DND-41 (cell line): ENCODE results near the gene COX7A2L.
"Not testable (repeated sequence)": the region's sequence is repeated elsewhere in the genome, so short reads cannot be mapped to it uniquely, and the experiment has no call there.

Source experiments
- ATAC-seq: fragments of 200-7000 bp; cut with Tn5 transposase; 3 replicates; pipeline ENCODE4 v1.9.1; 2021; ENCODE audit warnings: low read depth; ENCODE audit not compliant: insufficient read depth
- DNase-seq: peaks from one replicate; pipeline ENCODE4 v3.0.0-alpha.2; 2020
- H2AFZ ChIP-seq: 2 replicates; pipeline ENCODE4 v1.6.0; 2012; ENCODE audit warnings: low read depth, low read length
- H3K27ac ChIP-seq: 2 replicates; pipeline ENCODE4 v1.5.1; 2012; ENCODE audit warnings: low read length, inconsistent platforms
- H3K27me3 ChIP-seq: fragments of 200-600 bp; sonication (generic); 2 replicates; pipeline ENCODE4 v1.6.0; 2012; ENCODE audit warnings: low read length, mild to moderate bottlenecking, inconsistent platforms; ENCODE audit not compliant: insufficient read depth, poor library complexity
- H3K36me3 ChIP-seq: 2 replicates; pipeline ENCODE4 v1.5.1; 2012; ENCODE audit warnings: low read length, inconsistent platforms; ENCODE audit not compliant: insufficient read depth
- H3K4me1 ChIP-seq: 2 replicates; pipeline ENCODE4 v1.5.1; 2012; ENCODE audit warnings: mild to moderate bottlenecking, low read length; ENCODE audit not compliant: insufficient read depth
- H3K4me2 ChIP-seq: 2 replicates; pipeline ENCODE4 v1.6.0; 2012; ENCODE audit warnings: mild to moderate bottlenecking, moderate library complexity, low read length, inconsistent platforms; ENCODE audit not compliant: insufficient read depth
- H3K4me3 ChIP-seq, 2 experiments: fragments of 200-600 bp in 1 of 2; shearing (Covaris generic) in 1 of 2; 2 replicates each; pipeline ENCODE4 v1.5.1; 2012 to 2016; ENCODE audit warnings: inconsistent platforms in 2 of 2, low read length in 2 of 2, mild to moderate bottlenecking in 2 of 2, low read depth in 1 of 2, moderate library complexity in 1 of 2
- H3K79me2 ChIP-seq: 2 replicates; pipeline ENCODE4 v1.6.0; 2012; ENCODE audit warnings: low read length, inconsistent platforms; ENCODE audit not compliant: insufficient read depth
- H3K9ac ChIP-seq: 2 replicates; pipeline ENCODE4 v1.6.0; 2012; ENCODE audit warnings: low read depth, mild to moderate bottlenecking, inconsistent platforms, low read length, moderate library complexity
- H3K9me3 ChIP-seq: 2 replicates; pipeline ENCODE4 v1.5.1; 2012; ENCODE audit warnings: low read length, moderate library complexity, mild to moderate bottlenecking, inconsistent platforms; ENCODE audit not compliant: insufficient read depth, severe bottlenecking
- H4K20me1 ChIP-seq: 2 replicates; pipeline ENCODE4 v1.6.0; 2012; ENCODE audit warnings: low read length; ENCODE audit not compliant: insufficient read depth
- CTCF ChIP-seq: IDR thresholded peaks from 2 replicates; pipeline ENCODE4 v1.5.1; 2012; ENCODE audit warnings: borderline replicate concordance, low read length, moderate library complexity, mild to moderate bottlenecking; ENCODE audit not compliant: poor library complexity, severe bottlenecking; ENCODE audit errors: extremely low read depth
- EZH2 ChIP-seq: IDR thresholded peaks from 3 replicates; pipeline ENCODE4 v1.6.1; 2012; ENCODE audit warnings: borderline replicate concordance, low read depth, mild to moderate bottlenecking, moderate library complexity, low read length, inconsistent platforms; ENCODE audit not compliant: severe bottlenecking

COX7A2L gene

DNA sequence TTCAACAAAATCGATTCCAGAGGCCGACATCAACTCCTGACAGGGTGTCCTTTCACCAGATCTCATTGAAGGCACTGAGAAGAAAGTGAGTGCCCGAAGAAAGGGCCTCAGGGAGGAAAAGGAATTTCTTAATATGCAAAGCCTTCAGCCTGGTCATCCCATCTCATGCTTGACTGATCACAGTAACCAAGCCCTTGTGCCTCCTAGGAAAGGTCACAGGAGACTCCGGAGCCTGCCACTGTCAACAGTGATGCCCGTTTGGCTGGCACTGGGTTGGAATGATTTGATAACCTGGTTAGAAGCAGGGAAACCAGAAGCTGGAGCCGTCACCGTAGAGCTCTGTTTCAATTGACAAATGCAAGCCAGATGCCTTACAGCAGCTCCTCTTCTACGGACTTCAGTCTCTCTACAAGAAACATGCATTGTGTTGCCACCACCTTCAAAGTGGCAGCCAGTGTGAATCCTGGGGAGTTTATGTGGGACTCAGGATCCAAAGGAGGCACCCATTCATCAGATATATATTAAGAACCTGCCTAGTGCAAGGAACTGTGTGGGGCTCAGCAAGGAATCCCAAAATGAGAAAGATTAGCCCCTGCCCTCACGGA is 24.6 kb downstream of the COX7A2L start:
- H2AFZ ChIP-seq, result no peak overlapping the region
- H3K9ac ChIP-seq, result no peak overlapping the region
- TF ChIP-seq EZH2 (no peak), CTCF (no peak)

DNA sequence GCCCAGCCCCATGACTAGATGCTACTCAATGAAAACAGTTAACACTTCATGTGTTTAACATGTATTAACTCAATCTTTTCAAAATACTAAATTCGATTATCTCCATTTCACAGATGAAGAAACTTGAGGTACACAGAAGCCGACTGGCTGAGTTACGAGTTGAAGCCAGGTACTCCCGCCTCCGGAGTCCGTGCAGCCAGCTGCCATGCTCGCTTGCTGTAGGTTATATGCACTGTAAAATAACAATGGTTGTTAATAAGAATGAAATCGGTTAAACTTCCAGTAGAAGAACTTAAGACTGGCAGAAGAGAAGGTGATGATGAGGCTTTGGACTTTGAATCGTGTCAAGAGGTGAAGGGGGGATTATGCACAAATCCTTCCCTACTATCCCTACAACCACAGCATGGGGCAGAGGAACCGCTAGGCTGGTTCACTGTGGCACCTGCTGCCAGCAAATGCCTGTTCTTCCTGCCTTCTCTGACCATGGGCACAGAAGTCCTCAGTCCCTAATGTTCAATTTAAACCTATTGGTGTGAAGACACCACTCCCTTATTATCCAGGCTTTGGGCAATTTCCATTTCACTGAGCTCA is 25.4 kb downstream of the COX7A2L start:
- peaks cover 84% of the 10 kb centered on the region for H3K36me3 ChIP-seq
- no peak for ATAC-seq
- TF ChIP-seq EZH2 (no peak), CTCF (no peak)

More for the DNA sequence above, 24.6 kb downstream of the COX7A2L start:
- Histone ChIP-seq H3K36me3 (peaks cover 81% of the 10 kb centered on the region), H3K27ac (no peak overlapping the region), H3K79me2 (peaks cover 35% of the 10 kb centered on the region), H3K4me3 (no peak overlapping the region), H4K20me1 (no peaks in the 10 kb centered on the region), H3K4me2 (no peak overlapping the region), H3K27me3 (no peaks in the 10 kb centered on the region), H3K9me3 (no peaks in the 10 kb centered on the region), H3K4me1 (peaks cover 15% of the 10 kb centered on the region)
- DNase-seq (no peak), ATAC-seq (no peak)

GRCh38 chr2:42334865-42335264 is 26.2 kb downstream of the COX7A2L start:
- not testable (repeated sequence) for H3K4me1 ChIP-seq, H3K4me3 ChIP-seq, H3K9me3 ChIP-seq, H3K9ac ChIP-seq, H3K4me2 ChIP-seq, H2AFZ ChIP-seq, H3K27me3 ChIP-seq, ATAC-seq, H3K27ac ChIP-seq, H4K20me1 ChIP-seq, DNase-seq
- peaks cover 20% of the 10 kb centered on the region for H3K79me2 ChIP-seq
- peaks cover 84% of the 10 kb centered on the region for H3K36me3 ChIP-seq

More for the DNA sequence above, 25.4 kb downstream of the COX7A2L start:
- Histone ChIP-seq H3K4me3 (no peak overlapping the region), H3K27me3 (no peaks in the 10 kb centered on the region), H3K4me1 (peaks cover 6% of the 10 kb centered on the region), H3K4me2 (no peak overlapping the region), H3K9ac (no peak overlapping the region), H4K20me1 (no peaks in the 10 kb centered on the region), H2AFZ (no peak overlapping the region), H3K27ac (no peak overlapping the region), H3K9me3 (no peaks in the 10 kb centered on the region), H3K79me2 (peaks cover 27% of the 10 kb centered on the region)
- no peak for DNase-seq

DNA sequence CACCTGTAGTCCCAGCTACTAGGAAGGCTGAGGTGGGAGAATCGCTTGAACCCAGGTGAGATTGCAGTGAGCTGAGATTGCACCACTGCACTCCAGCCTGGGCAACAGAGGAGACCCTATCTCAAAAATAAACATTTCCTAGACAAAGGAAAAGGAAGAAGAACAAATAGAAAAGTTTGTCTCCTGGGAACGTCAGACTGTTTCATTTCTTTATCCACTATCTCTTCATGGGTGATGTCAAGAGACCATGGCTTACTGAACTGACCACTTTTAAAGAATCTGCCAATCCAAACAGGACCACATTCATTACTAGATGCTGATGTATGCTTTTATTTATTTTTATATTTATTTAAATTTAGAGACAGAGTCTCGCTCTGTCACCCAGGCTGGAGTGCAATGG is 26.8 kb downstream of the COX7A2L start:
- no peak for TF ChIP-seq CTCF
- TF ChIP-seq EZH2, result no peak
- no peak for ATAC-seq
- peaks cover 83% of the 10 kb centered on the region for H3K36me3 ChIP-seq

More for the DNA sequence above, 26.8 kb downstream of the COX7A2L start:
- DNase-seq, result no peak
- Histone ChIP-seq H3K9me3 (no peaks in the 10 kb centered on the region), H3K27ac (no peak overlapping the region), H3K27me3 (no peaks in the 10 kb centered on the region), H2AFZ (no peak overlapping the region), H3K4me1 (no peaks in the 10 kb centered on the region), H3K9ac (no peak overlapping the region), H3K4me2 (no peak overlapping the region), H3K4me3 (no peak overlapping the region), H3K79me2 (peaks cover 13% of the 10 kb centered on the region; the same call in 1 of the 2 replicates), H4K20me1 (no peaks in the 10 kb centered on the region)
